ENCODE measurements around the gene LENG1. TPM values are rescaled to one million over a fixed set of nuclear protein-coding genes. Genes with fewer than 3 reads are reported as not detected.
"Not testable (repeated sequence)": the region's sequence is repeated elsewhere in the genome, so short reads cannot be mapped to it uniquely, and the experiment has no call there.

LENG1 gene
- total RNA-seq, 2 experiments from 2014 or later: 7.6 to 9.1 TPM

- Mint-ChIP-seq H3K36me3 (ENCODE audit: low read depth) (peaks cover 8% of the 10 kb centered on the region), H3K27me3 (no peaks in the 10 kb centered on the region), H3K9me3 (no peaks in the 10 kb centered on the region), H3K4me1 (peaks cover 27% of the 10 kb centered on the region), H3K27ac (peak overlapping the region; percentile 50), H3K4me3 (peak overlapping the region; percentile 94)
- ChIA-PET POLR2A (no interaction called here), CTCF (interaction anchor here (1.1 to 4.4 kb wide), 2 partner anchors 17 to 23 kb away, joined by 3 to 27 read pairs; no protein-coding TSS in a partner anchor)
- no peak for DNase-seq
Measured at GRCh38 chr19:54186934-54187381, 27.4 kb upstream of the LENG1 start.

DNA sequence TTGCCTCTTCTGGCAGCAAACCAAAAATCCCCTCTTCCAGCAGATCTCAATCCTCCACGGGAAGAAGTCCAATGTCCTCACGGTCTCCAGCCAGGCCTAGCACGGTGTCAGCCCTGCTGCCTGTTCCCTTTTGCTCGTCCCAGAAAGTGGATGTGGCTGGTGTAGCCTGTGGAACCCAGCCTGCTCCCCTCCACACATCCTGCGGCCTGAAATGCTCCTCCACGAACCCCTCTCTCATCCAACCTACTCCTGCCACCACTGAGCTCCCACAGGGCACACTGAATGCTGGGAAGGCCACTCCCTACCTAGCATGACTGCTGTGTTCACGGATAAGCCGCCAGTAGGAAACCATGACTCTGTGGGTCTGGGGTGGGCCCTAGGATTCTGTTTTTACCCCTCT, 26.8 kb upstream of the LENG1 start:
- CTCF ChIA-PET: interaction anchor here (0.8 to 4.4 kb wide), 3 partner anchors 11 to 22 kb away, joined by 3 to 27 read pairs (median 3); no protein-coding TSS in a partner anchor
- Mint-ChIP-seq H3K27me3 (no peaks in the 10 kb centered on the region), H3K36me3 (ENCODE audit: low read depth) (peaks cover 8% of the 10 kb centered on the region), H3K4me1 (peaks cover 22% of the 10 kb centered on the region), H3K4me3 (no peak overlapping the region), H3K27ac (peak overlapping the region; percentile 60), H3K9me3 (no peaks in the 10 kb centered on the region)
- no peak for DNase-seq
- POLR2A ChIA-PET: no interaction called here

DNA sequence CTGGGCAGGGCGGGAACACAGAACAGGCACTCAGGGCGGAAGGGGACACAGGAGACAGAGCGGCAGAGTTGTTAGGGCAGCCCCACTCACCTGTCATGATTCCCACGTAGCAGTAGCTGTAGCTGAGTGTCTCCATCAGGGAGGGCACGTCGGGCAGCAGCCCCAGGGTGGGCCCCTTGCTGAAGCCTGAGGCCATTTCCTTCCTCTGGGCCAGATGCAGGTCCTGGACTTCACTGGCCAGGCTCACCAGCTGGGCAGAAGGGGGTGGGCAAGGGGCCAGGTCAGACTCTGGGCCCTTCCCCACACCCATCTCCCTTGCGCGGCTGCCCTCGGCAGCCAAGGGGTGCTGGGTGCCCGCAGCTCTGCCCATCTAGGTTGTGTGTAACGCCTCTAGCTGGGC, 23.9 kb upstream of the LENG1 start:
- Mint-ChIP-seq H3K9me3 (no peaks in the 10 kb centered on the region), H3K27me3 (no peaks in the 10 kb centered on the region), H3K27ac (no peak overlapping the region), H3K4me1 (peaks cover 18% of the 10 kb centered on the region), H3K36me3 (ENCODE audit: low read depth) (peaks cover 8% of the 10 kb centered on the region), H3K4me3 (no peak overlapping the region)
- no peak for DNase-seq
- ChIA-PET POLR2A (no interaction called here), CTCF (interaction anchor here (1.7 kb wide), 1 partner anchor 19 kb away, joined by 4 read pairs; no protein-coding TSS in a partner anchor)

- POLR2A ChIA-PET, H3K4me1 Mint-ChIP-seq, DNase-seq, H3K4me3 Mint-ChIP-seq, H3K27ac Mint-ChIP-seq, H3K27me3 Mint-ChIP-seq, H3K9me3 Mint-ChIP-seq: not testable (repeated sequence)
- CTCF ChIA-PET: interaction anchor here (1.0 kb wide), 1 partner anchor 13 kb away, joined by 3 read pairs; no protein-coding TSS in a partner anchor
- peaks cover 14% of the 10 kb centered on the region for H3K36me3 Mint-ChIP-seq (ENCODE audit: low read depth)
Measured at GRCh38 chr19:54181894-54182293, 22.4 kb upstream of the LENG1 start.

- ChIA-PET POLR2A (no interaction called here), CTCF (no interaction called here)
- Mint-ChIP-seq H3K4me1 (peaks cover 1% of the 10 kb centered on the region), H3K36me3 (ENCODE audit: low read depth) (peaks cover 11% of the 10 kb centered on the region), H3K27ac (no peak overlapping the region), H3K9me3 (no peaks in the 10 kb centered on the region), H3K4me3 (no peak overlapping the region), H3K27me3 (no peaks in the 10 kb centered on the region)
- no peak for DNase-seq
Measured at GRCh38 chr19:54180691-54181091, 21.2 kb upstream of the LENG1 start.

DNA sequence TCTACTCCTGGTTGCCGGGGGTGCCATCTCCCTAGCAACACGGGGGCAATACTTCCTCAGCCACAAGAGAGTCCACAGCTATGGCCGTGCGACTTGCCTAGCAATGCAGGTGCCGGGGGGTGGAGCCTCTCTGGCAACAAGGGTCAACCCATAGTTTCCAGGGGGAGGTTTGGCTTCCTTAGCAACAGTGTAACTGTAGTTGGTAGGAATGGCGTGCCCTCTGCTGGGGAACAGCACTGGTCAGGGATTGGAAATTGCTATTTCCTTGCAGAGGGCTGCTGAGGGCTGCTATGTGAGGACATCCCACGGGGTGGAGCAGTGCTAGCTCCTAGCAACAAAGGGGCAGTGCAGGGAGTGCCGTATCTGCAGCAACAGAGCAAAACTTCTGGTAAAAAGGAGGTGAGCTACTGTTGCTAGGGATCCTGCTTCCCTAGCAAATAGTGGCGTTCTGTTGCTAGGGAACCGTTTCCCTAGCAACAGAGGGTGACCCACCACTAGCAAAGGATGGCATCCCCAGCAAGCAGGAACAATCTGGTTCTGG, 20.5 kb upstream of the LENG1 start:
- Mint-ChIP-seq H3K36me3 (ENCODE audit: low read depth) (peaks cover 11% of the 10 kb centered on the region), H3K4me3 (no peak overlapping the region), H3K4me1 (peaks cover 1% of the 10 kb centered on the region), H3K27ac (no peak overlapping the region), H3K27me3 (no peaks in the 10 kb centered on the region), H3K9me3 (no peaks in the 10 kb centered on the region)
- ChIA-PET CTCF (no interaction called here), POLR2A (no interaction called here)
- DNase-seq: no peak

DNA sequence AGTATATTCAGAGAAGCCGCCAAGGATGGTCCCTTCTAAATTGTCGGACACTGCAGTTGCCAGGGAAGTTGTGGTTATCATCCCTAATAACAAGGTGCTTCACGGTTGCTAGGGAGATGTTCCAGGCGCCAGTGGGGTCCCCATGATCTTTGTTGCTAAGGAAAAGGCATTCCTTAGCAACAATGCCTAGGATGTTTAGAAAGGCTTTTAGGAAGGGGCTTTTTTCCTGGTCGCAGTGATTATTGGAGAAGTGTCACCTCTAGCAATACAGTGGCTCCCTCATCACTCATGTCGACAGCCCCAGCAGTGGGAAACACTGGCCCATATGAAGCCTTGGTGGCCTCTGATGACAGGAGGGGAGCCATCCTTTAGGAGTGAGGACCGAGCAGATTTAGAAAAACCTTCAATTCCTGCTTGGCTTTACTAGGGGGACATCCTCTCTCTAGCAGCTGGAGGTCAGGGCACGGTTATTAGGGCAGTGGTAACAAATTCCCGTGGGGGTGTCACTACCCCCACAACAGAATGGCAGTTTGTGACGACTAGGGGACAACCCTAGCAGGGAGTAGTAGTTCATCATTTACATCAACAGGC, 19.8 kb upstream of the LENG1 start:
- H3K27ac Mint-ChIP-seq: no peak overlapping the region
- H3K9me3 Mint-ChIP-seq: no peaks in the 10 kb centered on the region
- no peaks in the 10 kb centered on the region for H3K27me3 Mint-ChIP-seq
- H3K4me3 Mint-ChIP-seq: no peak overlapping the region
- ChIA-PET CTCF (interaction anchor here (0.5 to 0.9 kb wide), 2 partner anchors 10 to 282 kb away, joined by 3 read pairs; partner anchors contain the start of gene MBOAT7), POLR2A (no interaction called here)
- no peak for DNase-seq
- peaks cover 11% of the 10 kb centered on the region for H3K36me3 Mint-ChIP-seq (ENCODE audit: low read depth)
- peaks cover 1% of the 10 kb centered on the region for H3K4me1 Mint-ChIP-seq

DNA sequence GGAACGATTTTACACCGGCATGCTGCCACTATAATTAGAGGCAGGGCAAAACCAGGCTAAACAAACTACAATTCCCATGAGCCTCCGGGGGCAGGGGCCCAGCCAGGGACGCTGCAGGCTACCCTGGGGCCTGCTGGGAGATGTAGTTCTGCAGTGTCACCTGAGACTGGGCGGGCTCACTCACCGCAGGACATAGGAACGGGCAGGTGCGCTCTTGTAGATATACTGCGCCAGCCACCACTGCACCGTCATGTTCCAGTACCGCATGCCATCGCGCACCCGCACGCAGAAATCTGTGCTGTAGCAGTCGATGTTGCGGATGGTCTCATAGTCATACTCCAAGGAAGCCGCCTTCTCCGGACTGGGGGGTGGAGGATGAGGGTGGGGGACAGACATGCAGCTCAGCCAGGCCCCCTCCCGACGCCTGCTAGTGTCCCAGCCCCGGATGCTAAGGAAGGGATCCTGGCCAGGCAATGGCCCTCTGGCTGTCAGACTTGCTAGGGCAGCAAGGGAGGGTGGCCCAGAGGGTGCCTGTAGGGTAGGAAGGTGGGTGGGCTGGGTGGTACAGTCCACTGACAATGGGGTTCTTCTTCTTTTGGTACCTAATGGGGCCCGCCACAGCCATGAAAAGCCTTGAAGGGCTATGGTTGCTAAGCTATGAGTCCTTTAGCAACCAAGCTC, 19.2 kb upstream of the LENG1 start:
- POLR2A ChIA-PET: no interaction called here
- DNase-seq: peak; percentile 52

DNA sequence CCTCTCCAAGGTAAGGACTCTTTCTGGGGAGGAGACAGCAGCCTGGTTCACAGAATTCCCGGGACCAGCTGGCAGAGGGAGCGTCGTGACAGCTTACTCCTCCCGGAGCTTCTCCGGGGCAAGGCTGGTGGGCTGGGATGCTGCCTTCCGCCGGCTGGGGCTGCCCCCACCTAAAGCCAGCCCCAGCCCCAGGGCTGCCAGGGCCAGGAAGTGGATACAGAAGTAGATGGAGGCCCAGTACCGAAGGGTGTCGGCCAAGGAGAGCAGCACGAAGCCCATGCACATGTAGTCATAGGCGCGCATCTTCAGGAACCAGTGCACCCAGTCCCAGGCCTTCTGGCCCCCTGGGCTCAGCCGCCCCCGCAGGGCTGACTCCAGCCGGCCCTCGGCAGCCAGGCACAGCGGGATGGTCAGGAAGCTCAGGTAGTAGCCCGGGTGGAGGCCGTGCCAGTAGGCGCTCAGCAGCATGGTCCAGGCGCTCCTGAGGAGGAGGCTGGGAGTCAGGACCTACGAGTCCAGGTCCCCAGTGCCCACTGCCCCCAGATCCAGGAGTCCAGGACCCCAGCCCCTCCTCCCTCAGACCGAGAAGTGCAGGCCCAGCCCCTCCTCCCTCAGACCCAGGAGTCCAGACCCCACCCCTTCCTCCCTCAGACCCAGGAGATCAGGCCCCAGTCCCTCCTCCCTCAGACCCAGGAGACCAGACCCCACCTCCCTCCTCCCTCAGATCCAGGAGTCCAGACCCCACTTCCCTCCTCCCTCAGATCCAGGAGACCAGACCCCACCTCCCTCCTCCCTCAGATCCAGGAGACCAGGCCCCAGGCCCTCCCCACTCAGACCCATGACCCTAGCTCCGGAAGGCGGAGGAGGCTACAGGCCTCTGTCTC, 14.7 kb upstream of the LENG1 start:
- POLR2A ChIA-PET: no interaction called here
- Mint-ChIP-seq H3K27me3 (no peaks in the 10 kb centered on the region), H3K4me3 (no peak overlapping the region), H3K9me3 (no peaks in the 10 kb centered on the region), H3K4me1 (peaks cover 2% of the 10 kb centered on the region), H3K36me3 (ENCODE audit: low read depth) (peaks cover 5% of the 10 kb centered on the region), H3K27ac (no peak overlapping the region)
- CTCF ChIA-PET: interaction anchor here (1.2 to 1.3 kb wide), 2 partner anchors 10 to 12 kb away, joined by 3 read pairs; no protein-coding TSS in a partner anchor
- no peak for DNase-seq

More for the DNA sequence above, 19.2 kb upstream of the LENG1 start:
- Mint-ChIP-seq H3K27me3 (no peaks in the 10 kb centered on the region), H3K4me3 (no peak overlapping the region), H3K27ac (no peak overlapping the region), H3K36me3 (ENCODE audit: low read depth) (peaks cover 6% of the 10 kb centered on the region), H3K4me1 (no peaks in the 10 kb centered on the region), H3K9me3 (no peaks in the 10 kb centered on the region)
- CTCF ChIA-PET: interaction anchor here (0.5 to 1.4 kb wide), 3 partner anchors 10 to 281 kb away, joined by 3 read pairs; partner anchors contain the start of gene MBOAT7

- DNase-seq: no peak
- peaks cover 4% of the 10 kb centered on the region for H3K36me3 Mint-ChIP-seq (ENCODE audit: low read depth)
- CTCF ChIA-PET: interaction anchor here (1.3 kb wide), 1 partner anchor 11 kb away, joined by 3 read pairs; no protein-coding TSS in a partner anchor
- no peak overlapping the region for H3K4me3 Mint-ChIP-seq
- no peaks in the 10 kb centered on the region for H3K27me3 Mint-ChIP-seq
- POLR2A ChIA-PET: no interaction called here
- H3K27ac Mint-ChIP-seq: no peak overlapping the region
- no peaks in the 10 kb centered on the region for H3K9me3 Mint-ChIP-seq
- peaks cover 4% of the 10 kb centered on the region for H3K4me1 Mint-ChIP-seq
Measured at GRCh38 chr19:54173359-54173699, 13.8 kb upstream of the LENG1 start.

DNA sequence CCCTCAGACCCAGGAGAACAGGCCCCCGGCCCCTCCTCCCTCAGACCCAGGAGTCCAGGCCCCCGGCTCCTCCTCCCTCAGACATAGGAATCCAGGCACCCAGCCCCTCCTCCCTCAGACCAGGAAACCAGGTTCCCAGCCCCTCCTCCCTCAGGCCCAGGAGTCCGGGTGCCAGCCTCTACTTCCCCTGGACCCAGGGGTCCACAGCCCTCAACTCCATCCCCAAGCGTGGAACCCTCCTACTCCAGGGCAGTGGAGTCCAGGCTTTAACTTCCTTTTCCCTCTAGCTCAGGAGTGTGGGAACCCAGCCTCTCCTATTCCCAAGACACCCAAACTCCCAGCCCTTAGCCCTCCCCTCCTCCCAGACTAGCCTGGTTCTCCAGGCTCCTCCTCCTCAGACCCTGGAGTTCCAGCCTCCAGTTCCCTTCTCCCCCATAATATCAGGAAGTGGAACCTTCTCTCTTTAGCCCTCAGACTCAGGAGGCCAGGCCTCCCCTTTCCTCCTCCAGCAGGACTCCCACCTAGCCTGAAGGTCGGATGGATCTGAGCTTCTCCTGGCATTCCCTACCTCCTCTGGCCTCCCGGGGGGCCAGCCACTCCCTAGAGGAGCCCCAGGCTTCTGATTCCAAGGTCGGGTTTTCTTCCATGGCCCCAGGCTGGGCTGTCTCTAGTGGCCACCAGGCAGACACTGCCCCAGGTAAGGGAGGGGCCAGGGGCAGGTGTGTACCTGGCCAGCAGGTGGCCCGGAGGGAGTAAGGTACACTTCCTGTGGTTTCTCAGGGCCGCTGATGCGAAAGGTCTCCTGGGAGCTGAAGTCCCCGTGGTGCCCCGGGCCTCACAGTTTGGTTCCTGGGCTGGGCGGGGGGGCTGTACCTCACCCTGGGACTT, 13.2 kb upstream of the LENG1 start, which contains the start of gene TMC4:
TMC4 (minus strand) TSS at position 690 of the 888 bp plus-strand sequence; CDS start at position 647, 43 bp downstream.
- DNase-seq: no peak
- no peak within 1 kb of the TSS for H3K4me3 Mint-ChIP-seq

More for the DNA sequence above, 13.2 kb upstream of the LENG1 start, which contains the start of gene TMC4:
- Mint-ChIP-seq H3K9me3 (no peaks in the 10 kb centered on the region), H3K27me3 (no peaks in the 10 kb centered on the region), H3K36me3 (ENCODE audit: low read depth) (no peaks in the 10 kb centered on the region), H3K4me1 (peaks cover 8% of the 10 kb centered on the region), H3K27ac (no peak within 1 kb of the TSS)
- CTCF ChIA-PET: interaction anchor here (1.3 kb wide), 1 partner anchor 12 kb away, joined by 3 read pairs; no protein-coding TSS in a partner anchor
- POLR2A ChIA-PET: no interaction called here

Data from activated CD4-positive, alpha-beta T cell treated with anti-CD3 and anti-CD28 coated beads, Interleukin-2, amount 10 ng/mL, durations not matched to agents 7 days and 5 days (primary cell).